Measurements from ENCODE around the gene DLG2. TPM values are rescaled to one million over a fixed set of nuclear protein-coding genes. Genes with fewer than 3 reads are reported as not detected.

Gene DLG2
- total RNA-seq, 1 donor from 2014 or later, result 5.1 TPM

DNA sequence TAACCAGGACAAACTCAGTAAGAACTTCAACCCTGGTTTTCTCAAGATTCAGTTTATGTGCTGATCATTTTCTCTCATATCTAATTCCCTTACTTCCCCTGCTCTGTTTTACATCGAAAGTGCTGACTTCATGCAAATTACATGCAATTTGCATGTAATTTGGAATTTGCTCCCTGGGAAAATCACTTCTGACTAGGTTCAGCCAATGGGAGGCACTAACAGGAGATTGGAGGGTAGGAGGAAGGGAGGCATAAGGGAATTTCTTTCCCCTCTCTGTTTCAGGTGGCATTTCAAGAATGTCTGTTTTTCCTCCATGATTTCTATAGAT, 1977.7 kb downstream of the DLG2 start:
- no peak overlapping the region for H3K4me3 Mint-ChIP-seq (ENCODE audit: unreplicated experiment)
- TF ChIP-seq CTCF (IDR thresholded peaks at IDR 0.05; ENCODE audit: unreplicated experiment), result no peak
- peaks cover 3% of the 10 kb centered on the region for H3K4me1 Mint-ChIP-seq (ENCODE audit: unreplicated experiment)
- H3K27me3 Mint-ChIP-seq (ENCODE audit: unreplicated experiment), result no peaks in the 10 kb centered on the region
- no peak overlapping the region for H3K27ac Mint-ChIP-seq (ENCODE audit: unreplicated experiment)
- H3K36me3 Mint-ChIP-seq (ENCODE audit: low read depth, unreplicated experiment), result no peaks in the 10 kb centered on the region
- DNase-seq (ENCODE audit: low spot score), result no peak
- no peaks in the 10 kb centered on the region for H3K9me3 Mint-ChIP-seq (ENCODE audit: unreplicated experiment)

DNA sequence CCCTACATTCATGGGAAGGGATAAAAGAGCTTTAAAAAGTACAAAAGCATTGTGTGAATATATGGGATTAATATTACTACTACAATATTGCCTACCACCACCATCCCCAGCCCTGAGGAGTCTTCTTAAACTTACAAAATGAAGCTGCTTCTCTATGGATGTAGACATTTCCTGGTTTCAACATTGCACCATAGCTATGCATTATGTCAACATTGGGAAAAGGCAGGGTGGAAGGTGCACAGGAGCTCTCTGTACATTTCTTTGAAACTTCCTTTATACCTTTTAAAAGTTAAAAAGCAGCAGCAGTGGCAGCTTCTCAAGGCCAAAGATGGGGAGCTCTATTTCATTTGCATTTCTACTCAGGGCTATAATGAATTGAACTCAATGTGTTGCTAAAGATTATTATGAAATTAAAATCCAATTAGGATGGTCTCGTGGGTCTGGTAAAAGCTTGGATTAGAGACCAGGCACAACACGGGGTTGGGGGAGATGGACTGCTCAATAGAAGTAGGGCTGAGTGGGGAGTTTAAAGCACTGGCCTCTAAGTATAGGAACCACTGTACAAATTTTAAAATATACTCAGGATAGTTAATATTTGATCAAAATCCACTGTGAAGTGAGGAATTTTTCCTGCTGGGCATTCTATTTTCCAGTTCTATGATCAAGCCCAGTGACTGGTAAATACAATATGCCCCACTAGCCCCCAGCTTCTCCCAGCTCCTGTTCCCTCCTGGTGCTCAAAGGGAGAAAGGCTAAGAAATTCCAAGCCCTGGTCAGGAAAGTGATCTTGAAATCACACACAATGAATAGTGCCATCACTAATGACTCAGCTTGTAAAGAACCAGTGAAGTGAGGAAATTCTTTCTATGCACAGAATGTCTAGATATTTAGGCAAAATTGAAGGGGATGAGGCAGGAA, 1978.3 kb downstream of the DLG2 start:
- Mint-ChIP-seq H3K9me3 (ENCODE audit: unreplicated experiment) (no peaks in the 10 kb centered on the region), H3K27me3 (ENCODE audit: unreplicated experiment) (no peaks in the 10 kb centered on the region), H3K4me3 (ENCODE audit: unreplicated experiment) (no peak overlapping the region), H3K4me1 (ENCODE audit: unreplicated experiment) (peaks cover 3% of the 10 kb centered on the region), H3K36me3 (ENCODE audit: low read depth, unreplicated experiment) (no peaks in the 10 kb centered on the region), H3K27ac (ENCODE audit: unreplicated experiment) (no peak overlapping the region)
- no peak for DNase-seq (ENCODE audit: low spot score)
- no peak for TF ChIP-seq CTCF (IDR thresholded peaks at IDR 0.05; ENCODE audit: unreplicated experiment)

- Mint-ChIP-seq H3K4me3 (ENCODE audit: unreplicated experiment) (no peak overlapping the region), H3K27ac (ENCODE audit: unreplicated experiment) (no peak overlapping the region), H3K36me3 (ENCODE audit: low read depth, unreplicated experiment) (no peaks in the 10 kb centered on the region), H3K4me1 (ENCODE audit: unreplicated experiment) (peaks cover 5% of the 10 kb centered on the region), H3K27me3 (ENCODE audit: unreplicated experiment) (no peaks in the 10 kb centered on the region), H3K9me3 (ENCODE audit: unreplicated experiment) (no peaks in the 10 kb centered on the region)
- DNase-seq (ENCODE audit: low spot score), result no peak
- TF ChIP-seq CTCF (IDR thresholded peaks at IDR 0.05; ENCODE audit: unreplicated experiment), result no peak
Measured at GRCh38 chr11:83645561-83645960, 1981.6 kb downstream of the DLG2 start.

- H3K4me1 Mint-ChIP-seq (ENCODE audit: unreplicated experiment), result peaks cover 5% of the 10 kb centered on the region
- no peak overlapping the region for H3K4me3 Mint-ChIP-seq (ENCODE audit: unreplicated experiment)
- TF ChIP-seq CTCF (IDR thresholded peaks at IDR 0.05; ENCODE audit: unreplicated experiment), result no peak
- H3K9me3 Mint-ChIP-seq (ENCODE audit: unreplicated experiment), result no peaks in the 10 kb centered on the region
- DNase-seq (ENCODE audit: low spot score), result no peak
- H3K27ac Mint-ChIP-seq (ENCODE audit: unreplicated experiment), result no peak overlapping the region
- H3K36me3 Mint-ChIP-seq (ENCODE audit: low read depth, unreplicated experiment), result no peaks in the 10 kb centered on the region
- no peaks in the 10 kb centered on the region for H3K27me3 Mint-ChIP-seq (ENCODE audit: unreplicated experiment)
Measured at GRCh38 chr11:83643115-83643514, 1984.0 kb downstream of the DLG2 start.

DNA sequence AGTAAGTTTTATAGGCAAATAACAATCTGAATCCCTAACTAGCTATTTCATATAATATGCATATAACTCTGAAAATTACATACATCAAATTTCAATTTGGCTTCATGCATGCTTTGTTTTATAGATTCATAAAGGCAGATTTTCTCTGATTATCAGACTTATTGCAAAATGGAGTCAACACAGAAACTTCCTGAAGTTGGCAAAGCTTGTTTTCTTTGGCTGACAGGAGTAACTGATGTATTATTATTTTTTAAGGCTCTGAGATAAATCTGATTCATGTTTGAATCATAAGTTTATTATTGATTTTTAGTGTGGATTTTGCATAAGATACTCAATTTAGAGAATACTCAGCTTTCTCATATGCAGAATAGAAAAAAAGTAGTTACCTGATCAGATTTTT, 1984.6 kb downstream of the DLG2 start:
- no peaks in the 10 kb centered on the region for H3K27me3 Mint-ChIP-seq (ENCODE audit: unreplicated experiment)
- no peak overlapping the region for H3K4me3 Mint-ChIP-seq (ENCODE audit: unreplicated experiment)
- H3K4me1 Mint-ChIP-seq (ENCODE audit: unreplicated experiment), result peaks cover 5% of the 10 kb centered on the region
- no peak overlapping the region for H3K27ac Mint-ChIP-seq (ENCODE audit: unreplicated experiment)
- no peak for DNase-seq (ENCODE audit: low spot score)
- TF ChIP-seq CTCF (IDR thresholded peaks at IDR 0.05; ENCODE audit: unreplicated experiment), result no peak
- no peaks in the 10 kb centered on the region for H3K9me3 Mint-ChIP-seq (ENCODE audit: unreplicated experiment)
- H3K36me3 Mint-ChIP-seq (ENCODE audit: low read depth, unreplicated experiment), result no peaks in the 10 kb centered on the region
